Natural killer cell (primary cell): Measurements from ENCODE around the gene MAP3K10. TPM values are rescaled to one million over a fixed set of nuclear protein-coding genes. Genes with fewer than 3 reads are reported as not detected.
A peak's percentile ranks its signal among the peaks of the same experiment; 100 is the strongest.

Experiments used
- ATAC-seq, 3 donors: fragments of 150-1000 bp in 2 of 3; fragments of 200-7000 bp in 1 of 3; cut with Tn5 transposase; 1 replicate in 1 of 3; 2 replicates in 2 of 3; pipeline ENCODE4 v1.10.0; 2021; ENCODE audit warnings: mild to moderate bottlenecking in 2 of 3, moderate library complexity in 2 of 3
- DNase-seq, 2 donors: peaks; one replicate each; pipeline versions ENCODE4 v3.0.0 to v3.0.0-alpha.2; 2013 to 2021; ENCODE audit warnings: mixed read lengths in 1 of 2
- H3K27ac ChIP-seq: one replicate; pipeline ENCODE4 v1.5.1; 2013; ENCODE audit warnings: mild to moderate bottlenecking, low read length
- H3K27me3 ChIP-seq: one replicate; pipeline ENCODE4 v1.6.1; 2013; ENCODE audit warnings: low read length; ENCODE audit not compliant: control insufficient read depth, insufficient read depth
- H3K36me3 ChIP-seq: one replicate; pipeline ENCODE4 v1.6.1; 2013; ENCODE audit warnings: low read length; ENCODE audit not compliant: control insufficient read depth, insufficient read depth
- H3K4me1 ChIP-seq: one replicate; pipeline ENCODE4 v1.6.1; 2013; ENCODE audit warnings: low read length; ENCODE audit not compliant: control insufficient read depth, insufficient read depth
- H3K4me3 ChIP-seq: one replicate; pipeline ENCODE4 v1.5.1; 2013; ENCODE audit warnings: low read length
- H3K9me3 ChIP-seq: one replicate; pipeline ENCODE4 v1.6.1; 2013; ENCODE audit warnings: low read length; ENCODE audit not compliant: control insufficient read depth, insufficient read depth
- H3K27ac Mint-ChIP-seq, 2 donors: one replicate each; pipeline ENCODE4 v1.8.0; 2022; ENCODE audit warnings: mild to moderate bottlenecking in 2 of 2, mixed read lengths in 2 of 2, moderate library complexity in 1 of 2
- H3K27me3 Mint-ChIP-seq, 2 donors: one replicate each; pipeline ENCODE4 v1.8.0; 2022; ENCODE audit warnings: low read depth in 2 of 2, mixed read lengths in 2 of 2
- H3K36me3 Mint-ChIP-seq: one replicate; pipeline ENCODE4 v1.8.0; 2022; ENCODE audit warnings: mixed read lengths
- H3K4me1 Mint-ChIP-seq, 2 donors: one replicate each; pipeline ENCODE4 v1.8.0; 2022; ENCODE audit warnings: mixed read lengths in 2 of 2
- H3K4me3 Mint-ChIP-seq: one replicate; pipeline ENCODE4 v1.8.0; 2022; ENCODE audit warnings: mild to moderate bottlenecking, moderate library complexity, mixed read lengths
- H3K9me3 Mint-ChIP-seq, 2 donors: one replicate each; pipeline ENCODE4 v1.8.0; 2022; ENCODE audit warnings: mixed read lengths in 2 of 2
- CTCF ChIP-seq: fragments of 200-600 bp; IDR thresholded peaks from one replicate; pipeline ENCODE4 v1.8.0; 2022; ENCODE audit warnings: antibody characterized with exemption
- WGBS: methylation state at CpG from one replicate; pipeline ENCODE4 v1.1.7; 2013; ENCODE audit warnings: missing lambda C conversion rate; ENCODE audit not compliant: insufficient coverage; 5-methylcytosine and 5-hydroxymethylcytosine counted together
- intact Hi-C: fragments of 100-400 bp; cut with micrococcal nuclease; formaldehyde crosslinking; loops from one replicate; pipeline ENCODE4 v1.14.2; 2022
- total RNA-seq, 4 donors: library from RNA; stranded (reverse); fragments of 120-200 nt in 1 of 4; gene quantifications; one replicate each; pipeline versions ENCODE4 v1.2.3 to v1.2.4, GENCODE V29; 2013 to 2022

MAP3K10 gene
- total RNA-seq, 3 donors from 2014 or later (not counting 1 experiment from before 2014, with no cell fraction given) = 27.1 to 39.0 (median 36.0) TPM

- Mint-ChIP-seq H3K4me1 (peaks cover 47 to 73% of the 10 kb centered on the region in 2 donors), H3K27me3 (no peaks in the 10 kb centered on the region), H3K4me3 (no peak overlapping the region), H3K9me3 (no peaks in the 10 kb centered on the region), H3K27ac (peak overlapping the region; percentile 50 to 60), H3K36me3 (no peaks in the 10 kb centered on the region)
- no peak for TF ChIP-seq CTCF
- ATAC-seq (no peak), DNase-seq (no peak)
- H3K4me3 ChIP-seq = no peak overlapping the region
- no peaks in the 10 kb centered on the region for H3K4me1 ChIP-seq
- H3K27ac ChIP-seq = no peak overlapping the region
- intact Hi-C loops = no loop called here
- peaks cover 20% of the 10 kb centered on the region for H3K36me3 ChIP-seq
- H3K9me3 ChIP-seq = no peaks in the 10 kb centered on the region
- H3K27me3 ChIP-seq = no peaks in the 10 kb centered on the region
- 98% methylated on average over 3 of the region's 3 CpGs for WGBS
These were observed 71.2 kb downstream of the MAP3K10 start for GRCh38 chr19:40262422-40262821.

GRCh38 chr19:40263440-40264313 is 72.5 kb downstream of the MAP3K10 start:
- Histone ChIP-seq H3K4me1 (no peaks in the 10 kb centered on the region), H3K27me3 (no peaks in the 10 kb centered on the region), H3K4me3 (no peak overlapping the region), H3K36me3 (peaks cover 24% of the 10 kb centered on the region), H3K27ac (no peak overlapping the region), H3K9me3 (no peaks in the 10 kb centered on the region)
- 96% methylated on average over 24 of the region's 24 CpGs for WGBS
- H3K36me3 Mint-ChIP-seq = no peaks in the 10 kb centered on the region
- H3K27me3 Mint-ChIP-seq = no peaks in the 10 kb centered on the region
- peak overlapping the region; percentile 50 to 60 for H3K27ac Mint-ChIP-seq
- H3K4me1 Mint-ChIP-seq = peaks cover 47 to 72% of the 10 kb centered on the region in 2 donors
- DNase-seq (no peak), ATAC-seq (no peak)
- no peak overlapping the region for H3K4me3 Mint-ChIP-seq
- intact Hi-C loops = no loop called here
- H3K9me3 Mint-ChIP-seq = no peaks in the 10 kb centered on the region
- no peak for TF ChIP-seq CTCF

- no peak for DNase-seq
These were observed 73.3 kb downstream of the MAP3K10 start for GRCh38 chr19:40264314-40265054.

More at GRCh38 chr19:40264314-40265054, 73.3 kb downstream of the MAP3K10 start:
- H3K36me3 Mint-ChIP-seq = no peaks in the 10 kb centered on the region
- H3K4me1 Mint-ChIP-seq = peaks cover 46 to 70% of the 10 kb centered on the region in 2 donors
- H3K27ac Mint-ChIP-seq = peak overlapping the region in 1 of 2 donors; percentile 60
- no peaks in the 10 kb centered on the region for H3K27me3 Mint-ChIP-seq
- no peak overlapping the region for H3K4me3 Mint-ChIP-seq
- no peaks in the 10 kb centered on the region for H3K9me3 ChIP-seq
- TF ChIP-seq CTCF = no peak
- no peak overlapping the region for H3K27ac ChIP-seq
- H3K9me3 Mint-ChIP-seq = no peaks in the 10 kb centered on the region
- H3K36me3 ChIP-seq = peaks cover 24% of the 10 kb centered on the region
- no peaks in the 10 kb centered on the region for H3K27me3 ChIP-seq
- H3K4me1 ChIP-seq = no peaks in the 10 kb centered on the region
- WGBS = 92% methylated on average over 19 of the region's 19 CpGs
- intact Hi-C loops = no loop called here
- no peak overlapping the region for H3K4me3 ChIP-seq
- ATAC-seq = no peak

Other genes starting within 250 kb of the MAP3K10 start
- gene PSMC4, start 220.3 kb upstream of the MAP3K10 start, total RNA-seq = 100 to 1,000 TPM in 2 of 3 donors, 10 to 100 TPM in 1; 84.9 to 116 (median 101) TPM
- gene ZNF546, start 194.4 kb upstream of the MAP3K10 start, total RNA-seq = 1 to 10 TPM; 3.3 to 4.0 (median 3.8) TPM
- 10 to 100 TPM; 14.1 to 19.2 (median 17.2) TPM for gene ZNF780B, start 135.2 kb upstream of the MAP3K10 start, total RNA-seq
- gene ZNF780A, start 100.5 kb upstream of the MAP3K10 start, total RNA-seq = 10 to 100 TPM; 15.1 to 17.0 (median 16.0) TPM
- not detected for gene TTC9B, start 27.0 kb downstream of the MAP3K10 start, total RNA-seq
- 1 to 10 TPM; 1.2 to 1.8 (median 1.2) TPM for gene CCNP, start 35.3 kb downstream of the MAP3K10 start, total RNA-seq
- gene AKT2, start 93.9 kb downstream of the MAP3K10 start, total RNA-seq = 100 to 1,000 TPM; 234 to 292 (median 261) TPM
- gene C19orf47, start 157.0 kb downstream of the MAP3K10 start, total RNA-seq = 10 to 100 TPM; 15.2 to 20.2 (median 16.1) TPM
- 100 to 1,000 TPM; 107 to 140 (median 109) TPM for gene PLD3, start 157.3 kb downstream of the MAP3K10 start, total RNA-seq
- under 1 TPM in 2 of 3 donors, not detected in 1; 0.14 to 0.29 TPM for gene HIPK4, start 198.8 kb downstream of the MAP3K10 start, total RNA-seq
- 1 to 10 TPM; 2.0 to 3.8 (median 3.7) TPM for gene PRX, start 222.0 kb downstream of the MAP3K10 start, total RNA-seq
- gene SERTAD1, start 234.6 kb downstream of the MAP3K10 start, total RNA-seq = 10 to 100 TPM; 31.2 to 53.5 (median 38.7) TPM